Measurements from ENCODE around the gene THPO. TPM values are rescaled to one million over a fixed set of nuclear protein-coding genes. Genes with fewer than 3 reads are reported as not detected.

THPO gene
- polyA plus RNA-seq, 1 experiment: 0.36 TPM

DNA sequence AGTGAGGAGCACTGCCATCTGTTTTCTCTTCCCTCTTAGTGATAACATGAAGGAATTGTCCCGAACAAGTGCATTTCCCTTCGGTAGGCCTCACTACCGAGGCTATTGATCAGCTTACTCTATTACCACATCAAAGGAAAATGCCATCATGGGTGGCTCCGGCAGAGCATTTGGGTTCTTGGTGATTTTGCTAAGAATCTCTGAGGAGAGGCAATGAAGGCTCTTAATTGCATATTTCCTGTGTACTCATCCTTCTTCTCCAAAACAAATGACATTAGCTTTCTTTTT, 37.1 kb upstream of the THPO start:
- ChIA-PET CTCF (interaction anchor here (1.3 to 3.5 kb wide), 3 partner anchors 43 to 127 kb away, joined by 5 to 15 read pairs (median 15); no protein-coding TSS in a partner anchor), POLR2A (no interaction called here)
- DNase-seq (ENCODE audit: low read depth): no peak

DNA sequence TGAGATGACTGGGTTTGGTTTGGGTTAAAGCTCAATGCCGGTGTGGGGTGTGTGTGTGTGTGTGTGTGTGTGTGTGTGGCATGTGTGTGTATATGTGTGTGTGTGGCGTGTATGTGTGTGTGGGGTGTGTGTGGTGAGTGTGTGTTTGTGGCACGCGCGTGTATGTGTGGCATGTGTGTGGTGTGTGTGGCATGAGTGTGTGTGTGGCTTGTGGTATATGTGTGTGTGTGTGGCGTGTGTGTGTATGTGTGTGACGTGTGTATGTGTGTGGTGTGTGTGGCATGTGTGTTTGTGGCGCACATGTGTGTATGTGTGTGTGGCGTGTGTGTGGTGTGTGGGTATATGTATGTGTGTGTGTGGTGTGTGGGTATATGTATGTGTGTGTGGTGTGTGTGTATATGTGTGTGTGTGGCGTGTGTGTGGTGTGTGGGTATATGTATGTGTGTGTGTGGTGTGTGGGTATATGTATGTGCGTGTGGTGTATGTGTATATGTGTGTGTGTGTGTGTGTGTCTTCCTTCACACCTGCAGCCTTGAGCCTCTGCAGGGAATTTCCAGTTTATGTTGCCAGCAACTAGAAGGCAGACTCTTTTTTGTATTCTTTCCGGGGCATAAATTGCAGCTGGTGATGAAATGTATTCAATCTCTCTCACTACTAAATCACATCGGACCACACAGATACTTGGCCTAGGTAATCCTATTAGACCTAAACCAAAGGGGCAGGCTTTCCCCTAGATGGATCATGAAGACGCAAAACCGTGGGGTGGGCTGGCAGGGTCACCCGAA, 36.6 kb upstream of the THPO start:
- ChIA-PET POLR2A (no interaction called here), CTCF (interaction anchor here (0.9 to 3.5 kb wide), 6 partner anchors 43 to 130 kb away, joined by 3 to 15 read pairs (median 7); no protein-coding TSS in a partner anchor)
- no peaks in the 10 kb centered on the region for H3K36me3 ChIP-seq (ENCODE audit: control insufficient read depth, insufficient read depth, low read length)
- H3K27me3 ChIP-seq (ENCODE audit: control insufficient read depth, insufficient read depth, low read length): no peaks in the 10 kb centered on the region
- TF ChIP-seq, protein P1, sequence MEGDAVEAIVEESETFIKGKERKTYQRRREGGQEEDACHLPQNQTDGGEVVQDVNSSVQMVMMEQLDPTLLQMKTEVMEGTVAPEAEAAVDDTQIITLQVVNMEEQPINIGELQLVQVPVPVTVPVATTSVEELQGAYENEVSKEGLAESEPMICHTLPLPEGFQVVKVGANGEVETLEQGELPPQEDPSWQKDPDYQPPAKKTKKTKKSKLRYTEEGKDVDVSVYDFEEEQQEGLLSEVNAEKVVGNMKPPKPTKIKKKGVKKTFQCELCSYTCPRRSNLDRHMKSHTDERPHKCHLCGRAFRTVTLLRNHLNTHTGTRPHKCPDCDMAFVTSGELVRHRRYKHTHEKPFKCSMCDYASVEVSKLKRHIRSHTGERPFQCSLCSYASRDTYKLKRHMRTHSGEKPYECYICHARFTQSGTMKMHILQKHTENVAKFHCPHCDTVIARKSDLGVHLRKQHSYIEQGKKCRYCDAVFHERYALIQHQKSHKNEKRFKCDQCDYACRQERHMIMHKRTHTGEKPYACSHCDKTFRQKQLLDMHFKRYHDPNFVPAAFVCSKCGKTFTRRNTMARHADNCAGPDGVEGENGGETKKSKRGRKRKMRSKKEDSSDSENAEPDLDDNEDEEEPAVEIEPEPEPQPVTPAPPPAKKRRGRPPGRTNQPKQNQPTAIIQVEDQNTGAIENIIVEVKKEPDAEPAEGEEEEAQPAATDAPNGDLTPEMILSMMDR (IDR thresholded peaks at IDR 0.05; ENCODE audit: insufficient read depth, low read depth, low read length): no peak
- H3K4me3 ChIP-seq (ENCODE audit: low read depth, low read length): no peak overlapping the region
- no peak for DNase-seq (ENCODE audit: low read depth)

More for the DNA sequence above, 37.1 kb upstream of the THPO start:
- TF ChIP-seq, protein P1 (IDR thresholded peaks at IDR 0.05; ENCODE audit: insufficient read depth, low read depth, low read length): no peak
- Histone ChIP-seq H3K4me3 (ENCODE audit: low read depth, low read length) (no peak overlapping the region), H3K27me3 (ENCODE audit: control insufficient read depth, insufficient read depth, low read length) (no peaks in the 10 kb centered on the region), H3K36me3 (ENCODE audit: control insufficient read depth, insufficient read depth, low read length) (no peaks in the 10 kb centered on the region)

DNA sequence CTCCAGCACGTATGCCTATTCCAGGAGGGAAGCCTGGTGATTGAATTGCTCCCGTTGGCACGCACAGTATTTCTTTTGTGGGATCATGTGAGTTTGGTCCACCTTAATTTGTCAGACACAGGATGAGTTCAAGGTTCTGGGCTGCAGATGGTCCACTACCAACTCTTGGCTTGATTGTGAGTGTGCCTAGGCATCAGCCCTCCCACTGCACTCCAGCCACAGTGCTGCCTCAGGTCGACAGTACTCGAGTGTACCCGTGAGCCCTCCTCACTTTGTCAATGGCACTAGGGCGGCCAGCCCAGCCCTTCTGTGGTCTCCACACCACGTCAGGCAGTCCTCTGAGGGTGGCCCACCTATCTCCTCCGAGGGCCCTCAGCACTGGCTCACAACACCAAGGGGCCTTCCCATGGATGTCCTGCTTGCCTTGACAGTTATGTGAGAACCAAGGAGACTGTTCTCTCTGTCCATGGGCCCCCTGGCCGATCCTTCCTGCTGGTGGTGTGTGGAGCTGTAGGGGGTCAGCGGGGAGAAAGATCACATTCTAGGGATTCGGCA, 32.0 kb upstream of the THPO start:
- H3K27me3 ChIP-seq (ENCODE audit: control insufficient read depth, insufficient read depth, low read length): peaks cover 3% of the 10 kb centered on the region
- CTCF ChIA-PET: interaction anchor here (1.7 kb wide), 1 partner anchor 38 kb away, joined by 6 read pairs; no protein-coding TSS in a partner anchor
- DNase-seq (ENCODE audit: low read depth): no peak
- TF ChIP-seq, protein P1 (IDR thresholded peaks at IDR 0.05; ENCODE audit: insufficient read depth, low read depth, low read length): no peak
- no peak overlapping the region for H3K4me3 ChIP-seq (ENCODE audit: low read depth, low read length)
- no peaks in the 10 kb centered on the region for H3K36me3 ChIP-seq (ENCODE audit: control insufficient read depth, insufficient read depth, low read length)
- POLR2A ChIA-PET: no interaction called here

DNA sequence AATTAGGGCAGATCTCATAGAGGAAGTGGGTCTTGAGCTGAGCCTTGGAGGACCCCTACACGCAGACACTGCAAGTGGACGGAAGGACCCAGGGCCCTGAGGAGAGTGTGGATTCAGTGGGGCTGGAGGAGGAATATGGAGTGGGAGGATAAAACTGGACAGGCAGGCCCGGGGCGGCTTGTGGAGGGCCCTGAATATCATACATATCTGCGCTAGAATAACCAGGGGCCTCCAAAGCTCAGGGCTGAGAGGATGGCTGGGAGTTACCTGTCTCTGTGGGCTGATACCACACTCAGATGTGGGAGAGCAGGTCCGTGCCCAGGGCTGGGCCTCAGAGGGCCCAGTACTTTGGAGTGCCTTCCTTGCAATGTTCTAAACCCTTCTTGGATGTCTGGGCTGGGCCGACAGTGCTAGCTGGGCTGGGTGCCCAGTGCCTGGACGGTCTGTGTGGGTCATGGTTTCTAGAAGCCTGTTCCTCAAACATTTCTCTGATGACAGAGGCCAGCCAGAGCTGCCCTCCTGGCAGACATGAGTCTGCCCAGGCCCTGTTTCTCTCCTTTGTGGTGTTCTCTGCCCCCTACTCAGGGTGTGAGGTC, 31.4 kb upstream of the THPO start:
- no peak for DNase-seq (ENCODE audit: low read depth)
- peaks cover 5% of the 10 kb centered on the region for H3K27me3 ChIP-seq (ENCODE audit: control insufficient read depth, insufficient read depth, low read length)
- TF ChIP-seq, protein P1 (IDR thresholded peaks at IDR 0.05; ENCODE audit: insufficient read depth, low read depth, low read length): no peak
- CTCF ChIA-PET: interaction anchor here (1.7 kb wide), 1 partner anchor 37 kb away, joined by 6 read pairs; no protein-coding TSS in a partner anchor
- H3K36me3 ChIP-seq (ENCODE audit: control insufficient read depth, insufficient read depth, low read length): no peaks in the 10 kb centered on the region
- POLR2A ChIA-PET: no interaction called here
- H3K4me3 ChIP-seq (ENCODE audit: low read depth, low read length): no peak overlapping the region
